ENCODE measurements around the gene HOXB6.

HOXB6 gene

GRCh38 chr17:48588528-48588927, 16.3 kb downstream of the HOXB6 start:
- Mint-ChIP-seq H3K9me3 (peaks cover 4% of the 10 kb centered on the region), H3K4me1 (peaks cover 17% of the 10 kb centered on the region), H3K36me3 (ENCODE audit: low read depth) (peaks cover 100% of the 10 kb centered on the region), H3K27me3 (ENCODE audit: low read depth, poor library complexity) (peaks cover 15% of the 10 kb centered on the region), H3K4me3 (peak overlapping the region; percentile 99), H3K27ac (peak overlapping the region; percentile 100)
- TF ChIP-seq CTCF (IDR thresholded peaks at IDR 0.05), result no peak
- no peak for DNase-seq

- Mint-ChIP-seq H3K4me3 (peak overlapping the region; percentile 99), H3K9me3 (peaks cover 4% of the 10 kb centered on the region), H3K27me3 (ENCODE audit: low read depth, poor library complexity) (peaks cover 15% of the 10 kb centered on the region), H3K27ac (peak overlapping the region; percentile 100), H3K36me3 (ENCODE audit: low read depth) (peaks cover 100% of the 10 kb centered on the region), H3K4me1 (peaks cover 22% of the 10 kb centered on the region)
- TF ChIP-seq CTCF (IDR thresholded peaks at IDR 0.05), result no peak
- DNase-seq, result no peak
These were observed 16.7 kb downstream of the HOXB6 start for GRCh38 chr17:48588074-48588415.

DNA sequence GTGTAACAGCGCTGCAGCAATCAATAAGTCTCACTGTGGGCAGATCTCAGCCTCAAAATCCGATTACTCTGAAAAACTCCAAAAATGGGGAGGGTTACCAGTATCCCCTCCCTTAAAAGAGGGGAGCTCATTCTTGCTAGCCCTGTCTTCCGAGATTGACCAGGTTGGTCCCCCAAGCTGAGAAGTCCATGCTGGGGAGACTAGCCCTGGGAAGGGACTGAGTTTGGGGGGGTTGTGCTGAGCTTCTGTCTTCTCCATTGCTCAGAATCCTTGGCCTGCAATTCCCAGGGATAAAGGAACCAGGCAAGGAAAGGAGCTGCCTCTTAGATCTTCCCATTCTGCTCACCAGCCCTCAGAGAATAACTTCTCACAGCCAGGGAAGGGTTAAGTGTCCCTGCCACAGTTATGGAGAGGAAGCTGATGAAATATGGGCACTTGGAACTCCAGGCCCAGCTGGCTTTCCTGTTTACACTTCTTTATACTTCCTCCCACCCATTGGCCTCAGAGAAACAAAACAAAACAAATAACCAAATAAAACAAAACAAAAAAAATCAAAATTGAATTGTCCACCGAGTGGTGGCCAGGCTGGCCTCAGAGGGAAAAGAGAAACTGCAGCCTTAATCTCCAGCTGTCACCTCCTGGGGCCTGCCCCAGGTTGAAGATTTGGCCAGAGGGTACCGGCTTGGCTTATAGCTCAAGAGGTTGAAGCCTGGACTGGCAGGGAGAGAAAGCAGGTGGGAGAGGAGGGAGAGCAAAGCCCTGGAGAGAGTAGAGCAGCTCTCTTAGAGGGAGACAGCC, 17.3 kb downstream of the HOXB6 start:
- peak overlapping the region; percentile 99 for H3K4me3 Mint-ChIP-seq
- H3K36me3 Mint-ChIP-seq (ENCODE audit: low read depth), result peaks cover 100% of the 10 kb centered on the region
- H3K9me3 Mint-ChIP-seq, result peaks cover 4% of the 10 kb centered on the region
- no peak for TF ChIP-seq CTCF (IDR thresholded peaks at IDR 0.05)
- peaks cover 15% of the 10 kb centered on the region for H3K27me3 Mint-ChIP-seq (ENCODE audit: low read depth, poor library complexity)
- peak overlapping the region; percentile 100 for H3K27ac Mint-ChIP-seq
- H3K4me1 Mint-ChIP-seq, result peaks cover 28% of the 10 kb centered on the region
- no peak for DNase-seq

- TF ChIP-seq CTCF (IDR thresholded peaks at IDR 0.05), result no peak
- peaks cover 98% of the 10 kb centered on the region for H3K36me3 Mint-ChIP-seq (ENCODE audit: low read depth)
- peak overlapping the region; percentile 99 for H3K4me3 Mint-ChIP-seq
- H3K27ac Mint-ChIP-seq, result peak overlapping the region; percentile 100
- no peak for DNase-seq
- peaks cover 29% of the 10 kb centered on the region for H3K4me1 Mint-ChIP-seq
- peaks cover 4% of the 10 kb centered on the region for H3K9me3 Mint-ChIP-seq
- peaks cover 15% of the 10 kb centered on the region for H3K27me3 Mint-ChIP-seq (ENCODE audit: low read depth, poor library complexity)
These were observed 18.2 kb downstream of the HOXB6 start for GRCh38 chr17:48586355-48587258.

DNA sequence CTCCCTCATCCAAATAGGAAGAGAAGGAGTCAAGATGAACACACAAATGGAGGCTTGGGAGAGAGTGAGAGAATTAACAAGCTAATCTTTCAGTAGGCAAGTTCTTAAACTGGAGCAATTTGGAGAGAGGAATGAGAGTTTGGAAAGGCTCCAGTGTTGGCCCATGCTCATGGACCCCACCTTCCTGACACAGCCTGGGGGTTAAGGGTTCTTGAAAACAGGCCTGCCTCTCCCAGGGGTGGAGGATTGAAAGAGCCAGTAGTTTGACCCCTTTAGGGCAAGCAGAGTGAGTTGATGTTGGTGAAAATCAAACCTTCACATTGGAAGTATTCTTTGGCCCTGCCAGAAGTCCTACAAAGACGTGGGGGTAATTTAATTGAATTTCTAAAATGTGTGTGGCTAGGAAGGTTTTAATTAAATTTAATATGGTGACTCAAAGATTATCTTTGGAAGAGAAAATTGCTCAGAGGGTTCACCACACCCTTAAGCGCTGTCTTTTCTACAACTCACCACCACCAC, 20.5 kb downstream of the HOXB6 start:
- TF ChIP-seq CTCF (IDR thresholded peaks at IDR 0.05), result no peak
- no peak for DNase-seq

More for the DNA sequence above, 20.5 kb downstream of the HOXB6 start:
- peaks cover 50% of the 10 kb centered on the region for H3K4me1 Mint-ChIP-seq
- no peaks in the 10 kb centered on the region for H3K9me3 Mint-ChIP-seq
- H3K27me3 Mint-ChIP-seq (ENCODE audit: low read depth, poor library complexity), result peaks cover 7% of the 10 kb centered on the region
- peak overlapping the region; percentile 100 for H3K27ac Mint-ChIP-seq
- peak overlapping the region; percentile 99 for H3K4me3 Mint-ChIP-seq
- H3K36me3 Mint-ChIP-seq (ENCODE audit: low read depth), result peaks cover 88% of the 10 kb centered on the region

All from nephron progenitor cell (in vitro differentiated cells).